Measurements from ENCODE around the gene TP53TG3B.
"Not testable (repeated sequence)": the region's sequence is repeated elsewhere in the genome, so short reads cannot be mapped to it uniquely, and the experiment has no call there.

The TP53TG3B gene

GRCh38 chr16:33360541-33360940 lies at the start of gene TP53TG3B:
Gene TP53TG3B (plus strand): TSS chr16:33360841. CDS start chr16:33360909, 68 bp downstream.
- not testable (repeated sequence) for FAIRE-seq; DNase-seq (ENCODE audit: low spot score)

GRCh38 chr16:33336226-33337012 lies 24.2 kb upstream of the TP53TG3B start:
- not testable (repeated sequence) for DNase-seq (ENCODE audit: low spot score); FAIRE-seq

- DNase-seq (ENCODE audit: low spot score); FAIRE-seq: not testable (repeated sequence)
Observed at GRCh38 chr16:33337627-33338542, 22.8 kb upstream of the TP53TG3B start.

GRCh38 chr16:33338543-33338951 lies 22.1 kb upstream of the TP53TG3B start:
- FAIRE-seq; DNase-seq (ENCODE audit: low spot score): not testable (repeated sequence)

- DNase-seq (ENCODE audit: low spot score); FAIRE-seq: not testable (repeated sequence)
Observed at GRCh38 chr16:33339093-33340061, 21.3 kb upstream of the TP53TG3B start.
